Ishikawa (cell line): ENCODE measurements around the gene NAT16.

Experiments used
- EP300 ChIP-seq: IDR thresholded peaks from 2 replicates; pipeline ENCODE4 v1.6.1; 2012; ENCODE audit warnings: borderline replicate concordance
- RAD21 ChIP-seq: IDR thresholded peaks from 2 replicates; pipeline ENCODE4 v1.6.1; 2012; ENCODE audit warnings: low read depth
- REST ChIP-seq: IDR thresholded peaks from 2 replicates; pipeline ENCODE4 v1.6.1; 2012; ENCODE audit warnings: low read depth, mild to moderate bottlenecking
- TAF1 ChIP-seq: IDR thresholded peaks from 2 replicates; pipeline ENCODE4 v1.6.1; 2012; ENCODE audit warnings: low read depth, mild to moderate bottlenecking
- ZBTB7A ChIP-seq: IDR thresholded peaks from 2 replicates; pipeline ENCODE4 v1.6.1; 2012; ENCODE audit warnings: low read depth
- TF ChIP-seq, protein P1 (sequence below): IDR thresholded peaks from 2 replicates; pipeline ENCODE4 v1.6.1; 2012

DNA sequence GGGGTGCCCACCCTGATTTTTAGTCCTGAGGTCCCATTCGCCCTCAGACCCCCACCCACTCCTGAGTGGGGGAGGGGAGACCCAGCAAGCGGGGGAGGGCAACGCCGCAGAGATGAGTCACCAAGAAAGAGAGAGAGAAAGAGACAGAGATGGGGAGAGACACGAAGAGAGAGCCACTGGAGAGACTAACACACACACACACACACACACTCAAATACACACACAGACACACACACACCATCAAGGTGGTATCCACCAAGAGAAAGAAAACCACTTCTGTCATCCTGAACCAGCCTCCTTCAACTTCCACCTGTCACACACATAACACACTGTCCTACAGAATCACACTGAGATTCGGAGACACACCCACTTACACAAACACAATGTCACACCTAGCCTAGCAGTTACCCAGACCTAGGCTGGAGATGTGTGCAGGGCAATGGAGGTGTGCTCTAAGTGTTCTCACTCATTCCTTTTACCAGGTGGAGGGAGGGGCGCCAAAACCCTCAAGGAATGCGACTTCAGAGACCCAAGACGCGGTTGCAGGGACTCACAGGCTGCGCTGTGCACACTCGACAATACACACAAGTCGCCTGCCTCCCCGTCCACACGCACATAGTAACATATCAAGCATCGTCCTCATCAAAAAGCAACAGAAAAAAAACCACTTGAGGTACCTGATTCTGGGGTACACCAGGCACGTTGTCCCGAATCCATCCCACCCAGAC lies 10.8 kb downstream of the NAT16 start:
- TF ChIP-seq, protein P1, sequence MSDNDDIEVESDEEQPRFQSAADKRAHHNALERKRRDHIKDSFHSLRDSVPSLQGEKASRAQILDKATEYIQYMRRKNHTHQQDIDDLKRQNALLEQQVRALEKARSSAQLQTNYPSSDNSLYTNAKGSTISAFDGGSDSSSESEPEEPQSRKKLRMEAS = no peak
- TF ChIP-seq RAD21 (no peak), TAF1 (no peak), EP300 (no peak), REST (no peak), ZBTB7A (no peak)
